IPS DF 4.7 (cell line): ENCODE measurements around the gene HERC2.
"Not testable (repeated sequence)": the region's sequence is repeated elsewhere in the genome, so short reads cannot be mapped to it uniquely, and the experiment has no call there.

Source experiments
- DNase-seq: peaks from one replicate; pipeline ENCODE4 v3.0.0-alpha.2; 2013; ENCODE audit warnings: low spot score; ENCODE audit errors: extremely low read depth

Gene HERC2

DNA sequence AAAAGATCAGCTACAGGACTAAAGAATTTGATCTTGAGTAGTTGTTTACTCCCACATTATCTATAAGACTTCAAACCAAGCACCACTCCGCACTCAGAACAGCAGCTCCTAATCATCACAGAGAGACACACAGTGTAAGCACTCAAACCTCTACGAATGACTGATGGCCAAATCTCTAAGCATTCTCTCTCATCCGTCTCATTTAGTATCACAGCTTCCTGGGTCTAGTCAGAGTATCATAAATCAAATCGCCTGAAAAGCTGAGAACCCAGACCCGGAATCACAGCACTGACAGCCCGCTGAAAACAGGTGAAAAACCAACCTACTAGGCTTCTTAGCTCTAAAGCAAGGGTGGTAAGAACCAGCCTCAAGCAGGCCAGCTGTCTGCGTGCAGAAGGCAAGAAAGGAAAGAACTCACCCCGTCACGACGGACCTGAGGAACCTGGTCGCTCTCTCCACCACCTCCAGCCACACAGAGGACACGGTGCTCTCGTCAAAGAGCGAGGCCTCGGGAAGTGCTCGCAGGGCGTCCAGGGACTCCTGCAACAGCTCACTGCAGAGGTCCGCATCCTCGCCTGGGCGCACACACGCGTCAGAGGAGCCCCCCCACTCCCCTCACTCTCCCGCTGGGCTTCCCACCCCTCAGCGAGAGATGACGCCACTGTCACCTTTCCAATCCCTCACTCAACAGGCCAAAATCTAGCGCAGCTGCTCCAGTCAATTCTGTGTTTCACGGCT lies 47.9 kb downstream of the HERC2 start:
- DNase-seq = no peak

- DNase-seq = no peak
Observed at GRCh38 chr15:28273468-28273867, 48.5 kb downstream of the HERC2 start.

DNA sequence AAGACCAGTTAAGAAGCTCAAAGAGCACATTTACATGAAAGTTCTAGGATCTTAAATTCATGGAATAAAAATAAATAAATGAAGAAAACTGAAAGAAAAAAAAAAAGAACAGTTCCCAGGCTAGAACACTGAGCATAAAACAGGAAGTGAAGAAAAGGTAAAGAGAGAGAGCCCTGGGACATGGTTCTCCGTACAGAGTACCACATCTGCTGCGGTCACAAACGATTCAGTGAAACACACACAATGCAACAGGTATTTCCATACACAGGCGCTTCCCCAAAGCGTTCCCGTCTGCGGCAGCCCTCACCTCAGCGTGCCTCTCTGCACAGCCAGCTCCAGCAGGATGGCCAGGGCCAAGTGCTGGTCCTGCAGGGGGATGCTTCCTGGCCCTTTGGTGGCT lies 49.4 kb downstream of the HERC2 start:
- no peak for DNase-seq

DNA sequence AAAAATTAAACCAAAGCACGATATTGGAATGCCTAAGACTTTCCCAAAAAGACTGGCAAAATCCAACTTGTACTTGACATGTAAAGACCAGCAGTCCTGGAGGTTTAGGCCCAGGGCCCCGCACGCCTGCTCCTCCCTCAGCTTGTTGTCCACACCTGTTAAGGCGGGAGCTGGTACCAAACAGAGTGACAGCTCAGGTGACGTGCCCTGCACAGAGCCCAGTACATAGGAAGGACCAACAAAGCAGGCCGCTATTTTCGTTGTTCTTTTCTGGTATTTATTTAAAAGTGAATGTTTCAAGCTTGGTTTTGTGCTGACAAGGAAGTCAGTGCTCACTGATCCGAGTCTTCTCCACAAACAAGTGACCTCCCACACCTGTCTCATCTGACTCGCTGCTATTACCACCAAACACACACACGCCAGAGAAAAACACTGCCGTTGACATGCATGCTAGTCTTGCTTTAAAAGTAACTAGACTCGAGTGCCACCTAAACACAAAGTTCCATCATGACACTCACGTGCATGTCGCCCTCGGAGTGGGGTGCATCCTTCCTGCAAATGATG lies 50.2 kb downstream of the HERC2 start:
- DNase-seq = no peak

GRCh38 chr15:28269097-28269496 lies 52.9 kb downstream of the HERC2 start:
- no peak for DNase-seq

- DNase-seq = no peak
Observed at GRCh38 chr15:28267727-28268126, 54.3 kb downstream of the HERC2 start.

DNA sequence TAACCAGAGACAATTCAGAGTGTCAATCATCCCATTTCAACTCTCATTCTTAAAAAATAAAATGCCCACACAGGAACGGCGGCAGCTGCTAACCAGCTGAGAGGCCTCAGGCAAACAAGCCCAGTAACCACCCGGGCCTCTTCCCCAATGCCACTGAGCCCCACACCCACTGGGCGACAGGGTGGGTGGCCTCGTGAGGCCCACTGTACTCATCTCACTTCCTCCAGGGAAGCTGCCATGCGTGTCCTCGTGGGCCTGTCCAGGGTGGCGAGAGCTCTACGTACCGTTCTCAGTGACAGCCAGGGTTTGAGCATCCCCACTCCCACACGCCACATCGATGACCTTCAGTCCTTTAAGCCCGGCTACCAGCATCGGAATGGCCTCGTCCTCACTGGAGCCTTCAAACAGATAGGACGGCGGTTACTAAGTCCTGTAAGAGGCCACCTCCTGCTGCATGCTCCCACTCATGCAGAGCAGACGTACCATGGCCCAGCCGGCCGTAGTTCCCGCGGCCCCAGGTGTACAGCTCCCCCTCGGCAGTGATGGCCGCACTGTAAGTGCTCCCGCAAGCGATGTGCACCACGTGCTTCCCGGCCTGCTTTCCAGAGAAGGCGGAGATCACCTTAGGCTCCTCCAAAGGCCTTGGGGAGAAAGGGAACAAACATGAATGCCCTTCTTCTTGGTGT lies 56.5 kb downstream of the HERC2 start:
- no peak for DNase-seq

GRCh38 chr15:28264166-28264565 lies 57.8 kb downstream of the HERC2 start:
- DNase-seq = no peak

DNA sequence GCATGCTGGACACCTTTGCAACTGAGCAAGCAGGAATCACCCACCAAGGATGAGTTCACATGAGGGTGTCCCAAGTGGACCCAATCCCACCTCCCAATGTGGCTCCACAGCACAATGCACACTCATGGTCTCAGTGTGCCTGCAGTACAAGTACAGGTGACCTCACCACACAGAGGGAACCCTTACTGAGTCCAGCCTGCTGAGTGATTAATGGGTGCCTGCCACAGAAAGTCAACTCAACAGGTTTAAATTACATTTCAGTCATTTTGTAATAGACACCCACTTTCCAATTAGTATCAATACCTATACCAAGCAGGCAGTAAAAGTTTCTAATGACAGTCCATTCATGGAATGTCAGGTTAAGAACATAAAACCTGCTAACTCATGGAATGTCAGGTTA lies 59.5 kb downstream of the HERC2 start:
- DNase-seq = no peak

DNA sequence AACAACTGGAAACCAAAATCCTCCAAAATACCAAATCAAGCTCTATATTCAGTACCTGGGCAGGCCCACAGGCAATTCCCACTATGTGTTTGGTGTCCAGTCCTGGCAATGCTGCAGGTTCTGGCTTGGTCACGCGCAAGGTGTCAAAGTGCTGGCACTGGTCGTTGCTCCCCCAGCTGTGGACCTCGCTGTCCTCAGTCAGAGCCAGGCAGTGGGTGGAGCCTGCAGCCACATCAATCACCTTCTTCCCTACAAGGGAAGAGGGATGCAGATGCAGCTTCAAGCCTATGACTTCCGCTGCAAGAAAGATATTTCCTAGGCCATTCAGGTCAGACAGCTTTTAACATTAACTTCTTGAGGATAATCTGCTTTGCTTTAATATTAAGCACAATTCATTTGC lies 61.3 kb downstream of the HERC2 start:
- DNase-seq = no peak

- DNase-seq = no peak
Observed at GRCh38 chr15:28260317-28260716, 61.7 kb downstream of the HERC2 start.

GRCh38 chr15:28255965-28256364 lies 66.0 kb downstream of the HERC2 start:
- no peak for DNase-seq

GRCh38 chr15:28252831-28253230 lies 69.1 kb downstream of the HERC2 start:
- no peak for DNase-seq

DNA sequence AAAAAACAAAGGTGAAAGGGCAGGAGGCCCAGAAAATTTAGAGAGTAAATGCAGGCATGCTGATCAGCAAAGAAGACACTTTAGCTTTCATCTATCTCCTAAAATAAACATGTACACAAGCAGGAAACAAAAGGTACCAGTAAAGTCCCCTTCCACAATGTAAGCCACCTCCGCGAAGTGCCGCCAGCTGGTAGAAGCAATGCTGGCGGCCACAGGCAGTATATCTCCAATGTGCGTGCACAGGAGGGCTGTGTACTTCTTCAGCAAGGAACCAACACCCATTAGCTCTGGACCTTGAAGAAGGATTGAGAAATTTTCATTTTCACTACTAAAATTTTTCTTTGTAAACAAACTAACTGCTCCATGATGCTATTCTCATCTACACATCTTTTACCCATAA lies 75.4 kb downstream of the HERC2 start:
- no peak for DNase-seq

DNA sequence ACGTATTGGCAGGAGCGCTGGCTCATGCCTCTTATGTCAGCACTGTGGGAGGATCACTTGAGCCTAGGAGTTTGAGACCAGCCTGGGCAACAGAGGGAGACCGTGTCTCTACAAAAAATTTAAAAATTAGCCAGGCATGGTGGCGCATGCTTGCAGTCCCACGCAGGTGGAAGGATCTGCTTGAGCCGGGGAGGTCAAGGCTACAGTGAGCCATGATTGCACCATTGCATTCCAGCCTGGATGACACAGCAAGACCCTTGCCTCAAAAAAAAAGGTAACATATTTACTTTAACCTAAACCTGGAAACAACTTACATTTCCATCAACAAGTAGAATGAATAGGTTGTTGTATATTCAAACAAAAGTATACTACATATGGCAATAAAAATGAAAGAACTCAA lies 78.1 kb downstream of the HERC2 start:
- no peak for DNase-seq

DNA sequence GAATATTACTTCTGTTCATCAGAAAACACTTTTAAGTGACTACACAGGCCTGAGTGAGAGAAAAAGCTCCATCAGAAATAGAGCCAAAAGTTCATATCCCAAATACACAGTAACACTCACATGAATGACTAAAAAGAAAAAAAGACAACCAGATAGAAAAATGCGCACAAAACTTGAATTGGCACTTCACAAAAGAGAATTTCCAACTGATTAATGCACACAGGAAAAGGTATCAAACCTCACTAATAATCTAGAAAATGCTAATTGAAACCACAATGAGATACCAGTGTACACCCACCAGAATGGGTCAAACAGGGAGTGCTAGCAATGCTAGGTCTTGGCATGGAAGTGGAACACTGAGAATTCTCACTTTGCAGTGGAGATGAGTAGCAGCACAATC lies 78.6 kb downstream of the HERC2 start:
- DNase-seq = no peak

DNA sequence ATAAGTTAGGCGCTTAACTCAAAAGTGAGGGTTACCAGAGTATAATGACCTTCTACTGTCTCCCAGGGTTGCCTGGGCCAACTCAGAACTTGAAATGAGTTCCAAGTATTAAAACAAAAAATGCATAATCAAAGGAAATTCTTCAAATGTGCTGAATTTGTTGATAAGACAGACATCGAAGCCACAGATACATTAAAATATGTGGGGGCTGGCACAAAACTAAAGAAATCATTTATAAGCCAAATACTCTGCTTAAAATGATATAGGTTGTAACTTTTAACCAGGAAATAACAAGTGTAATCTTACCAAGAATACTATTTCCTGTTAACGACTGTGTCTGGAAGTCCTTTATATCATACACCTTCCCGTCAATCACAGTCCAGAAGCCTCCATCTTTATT lies 83.7 kb downstream of the HERC2 start:
- DNase-seq = not testable (repeated sequence)

- not testable (repeated sequence) for DNase-seq
Observed at GRCh38 chr15:28231743-28232142, 90.2 kb downstream of the HERC2 start.

DNA sequence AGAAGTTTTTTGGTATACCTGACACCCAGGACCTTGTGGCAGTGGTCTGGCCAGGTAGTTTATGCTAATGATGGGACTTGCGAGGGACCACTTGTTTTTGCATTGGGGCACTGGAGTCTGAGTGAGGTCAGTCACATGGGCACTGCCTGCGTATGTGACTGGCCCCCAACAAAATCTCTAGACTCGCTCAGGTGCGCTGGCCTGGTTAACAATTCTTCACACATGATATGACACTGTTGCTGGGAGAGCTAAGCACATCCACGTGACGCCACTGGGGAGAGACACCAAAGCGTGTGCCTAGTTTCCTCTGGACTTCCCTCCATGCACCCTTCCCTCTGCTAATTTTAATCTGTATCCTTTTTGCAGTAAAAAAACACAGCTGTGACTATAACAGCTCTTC lies 90.6 kb downstream of the HERC2 start:
- not testable (repeated sequence) for DNase-seq

DNA sequence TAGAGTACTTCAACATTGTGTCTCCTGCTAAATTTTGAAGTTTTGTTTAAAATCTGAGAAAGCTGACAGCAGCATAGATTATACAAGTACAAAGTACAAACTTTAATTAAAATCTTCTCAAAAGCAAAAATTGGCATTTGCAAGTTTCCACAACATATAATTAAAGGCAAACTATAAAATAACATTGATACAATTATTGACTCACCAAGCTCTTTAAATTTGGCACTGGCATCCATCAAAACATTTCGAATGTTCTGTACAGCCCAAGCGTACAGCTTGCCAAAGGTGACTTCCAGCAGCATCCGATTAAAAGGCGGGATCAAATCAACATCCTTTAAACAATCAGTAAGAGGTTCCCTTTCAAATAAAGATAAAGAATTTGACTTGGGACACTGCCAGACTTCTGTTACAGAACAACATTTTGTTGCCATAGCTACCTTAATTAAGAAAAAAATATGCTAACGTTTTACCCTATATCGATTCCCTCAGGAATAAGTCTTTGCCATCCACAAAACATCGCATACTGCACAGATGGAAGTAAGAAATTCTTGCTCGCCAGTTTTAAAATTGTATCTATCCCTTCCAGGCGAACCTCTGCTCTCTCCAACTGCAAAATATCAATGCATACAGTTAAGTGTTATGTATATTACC lies 92.9 kb downstream of the HERC2 start:
- DNase-seq = not testable (repeated sequence)

- no peak for DNase-seq
Observed at GRCh38 chr15:28228096-28228495, 93.9 kb downstream of the HERC2 start.

DNA sequence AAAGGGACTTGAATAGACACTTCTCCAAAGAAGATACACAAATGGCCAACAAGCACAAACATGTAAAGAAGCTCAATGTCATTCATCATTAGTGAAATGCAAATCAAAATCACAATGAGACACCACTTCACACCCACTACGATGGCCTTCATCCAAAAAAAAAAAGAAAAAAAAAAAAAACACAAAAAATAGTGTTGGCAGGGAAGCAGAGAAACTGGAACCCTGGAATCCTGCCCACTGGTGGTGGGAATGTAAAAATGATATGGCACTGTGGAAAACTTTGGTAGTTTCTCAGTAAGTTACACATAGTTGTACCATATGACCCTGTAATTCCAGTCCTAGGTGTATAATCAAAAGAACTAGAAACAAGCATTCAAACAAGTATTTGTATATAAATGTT lies 94.7 kb downstream of the HERC2 start:
- not testable (repeated sequence) for DNase-seq
